NCI-H1417 treated with DMSO at 0.1 percent for 48 hours (cell line): ENCODE data around the gene ALDH5A1.
"Not testable (repeated sequence)": the region's sequence is repeated elsewhere in the genome, so short reads cannot be mapped to it uniquely, and the experiment has no call there.

Experiments
- DNase-seq: peaks from one replicate; lab custom pipeline; 2025; lab: John Stamatoyannopoulos, UW

The ALDH5A1 gene

DNA sequence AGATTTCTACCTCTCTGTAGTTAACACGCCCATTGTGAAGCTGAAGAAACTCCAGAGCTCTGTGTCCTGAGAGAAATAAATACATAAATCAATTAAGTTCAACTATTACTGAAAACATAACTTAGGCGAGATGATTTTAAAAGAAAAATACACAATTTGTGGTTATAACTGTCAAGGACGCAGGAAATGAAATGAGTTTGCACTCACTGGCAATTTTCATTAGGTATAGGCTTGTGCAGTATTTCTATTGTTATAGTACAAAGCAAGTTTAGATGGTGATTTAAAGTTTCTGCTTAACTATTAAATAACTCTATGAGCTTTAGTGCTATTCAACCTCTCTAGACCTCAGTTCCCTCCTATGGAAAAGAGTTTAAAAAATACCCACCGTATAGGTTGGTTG is 8.7 kb upstream of the ALDH5A1 start:
- no peak for DNase-seq

DNA sequence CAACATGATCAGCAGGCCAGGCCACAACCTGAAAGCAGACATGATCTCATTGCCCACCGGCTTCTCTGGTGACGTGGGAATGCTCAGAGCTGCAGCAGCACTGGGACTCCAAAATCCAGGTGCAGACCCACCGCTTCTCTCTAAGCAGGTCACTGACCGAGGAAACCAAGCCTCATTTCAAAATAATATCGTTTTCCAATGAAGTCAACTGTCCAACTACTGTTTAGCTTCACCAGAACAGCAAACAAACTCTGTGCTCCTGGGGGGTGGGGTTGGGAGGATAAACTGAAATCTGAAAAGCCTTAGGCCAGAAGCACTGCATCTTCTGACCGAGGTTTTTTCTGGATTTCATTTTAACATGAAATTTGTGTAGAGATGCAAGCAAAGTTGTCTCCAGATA is 5.3 kb upstream of the ALDH5A1 start, which contains the start of gene GPLD1:
Gene GPLD1 (minus strand): TSS at position 109 of the 400 bp plus-strand sequence. CDS start 67 bp downstream, at position 42.
- no peak for DNase-seq

DNA sequence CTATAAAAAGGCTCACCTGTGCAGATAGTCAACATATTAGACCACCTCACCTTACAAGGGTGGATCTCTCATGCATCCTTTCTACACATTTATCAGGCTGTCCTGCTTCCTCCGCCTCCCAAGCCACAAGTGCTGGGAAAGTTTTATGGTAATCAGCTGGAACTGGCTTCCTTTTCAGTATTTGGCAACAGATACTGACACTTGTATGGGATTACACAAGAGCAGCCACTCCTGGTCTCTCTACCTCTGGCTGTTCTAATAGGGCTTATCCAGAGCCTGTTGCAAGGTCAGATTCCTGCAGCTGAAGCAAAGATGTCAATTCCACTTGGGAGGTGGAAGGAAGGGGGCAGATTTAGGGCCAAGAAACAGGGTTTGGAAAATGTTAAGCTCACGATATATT is 4.9 kb upstream of the ALDH5A1 start:
- no peak for DNase-seq

DNA sequence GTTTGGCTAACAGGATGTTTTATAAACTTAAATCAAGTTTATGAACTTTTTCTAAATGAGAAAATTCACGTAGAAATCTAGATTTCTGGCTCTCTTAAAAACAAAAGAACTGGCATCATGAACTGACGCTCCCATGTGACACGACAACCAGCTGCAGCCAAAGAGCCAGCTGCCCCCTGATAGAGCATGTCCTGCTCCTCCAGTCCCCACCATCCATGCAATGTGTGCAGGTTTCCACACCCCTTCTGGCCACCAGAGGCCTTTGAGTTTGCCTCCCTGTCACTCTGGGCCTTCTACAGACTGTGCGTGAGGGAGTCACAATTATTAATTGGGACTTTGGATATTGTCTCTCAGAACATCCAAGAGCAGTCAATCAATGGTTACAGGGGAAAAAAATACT is 3.8 kb upstream of the ALDH5A1 start:
- no peak for DNase-seq

DNA sequence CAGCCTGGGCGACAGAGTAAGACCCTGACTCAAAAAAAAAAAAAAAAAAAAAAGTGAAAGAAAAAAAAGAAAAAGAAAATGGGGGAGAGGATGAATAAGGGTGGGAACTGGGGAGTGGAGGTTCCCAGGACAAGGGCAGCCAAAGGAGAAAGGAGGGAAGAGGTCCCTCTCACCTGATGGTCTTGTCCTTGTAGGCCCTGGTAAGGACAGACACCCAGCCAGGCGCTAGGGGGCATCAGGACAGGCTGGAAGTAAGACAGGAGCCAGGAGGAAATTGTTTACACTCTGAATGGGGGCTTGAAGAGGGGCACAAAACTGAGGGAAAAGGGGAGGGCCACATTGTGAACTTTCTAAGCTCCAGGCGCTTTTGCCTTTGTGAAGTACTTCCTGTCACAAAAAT is 2.3 kb upstream of the ALDH5A1 start:
- DNase-seq: no peak

DNA sequence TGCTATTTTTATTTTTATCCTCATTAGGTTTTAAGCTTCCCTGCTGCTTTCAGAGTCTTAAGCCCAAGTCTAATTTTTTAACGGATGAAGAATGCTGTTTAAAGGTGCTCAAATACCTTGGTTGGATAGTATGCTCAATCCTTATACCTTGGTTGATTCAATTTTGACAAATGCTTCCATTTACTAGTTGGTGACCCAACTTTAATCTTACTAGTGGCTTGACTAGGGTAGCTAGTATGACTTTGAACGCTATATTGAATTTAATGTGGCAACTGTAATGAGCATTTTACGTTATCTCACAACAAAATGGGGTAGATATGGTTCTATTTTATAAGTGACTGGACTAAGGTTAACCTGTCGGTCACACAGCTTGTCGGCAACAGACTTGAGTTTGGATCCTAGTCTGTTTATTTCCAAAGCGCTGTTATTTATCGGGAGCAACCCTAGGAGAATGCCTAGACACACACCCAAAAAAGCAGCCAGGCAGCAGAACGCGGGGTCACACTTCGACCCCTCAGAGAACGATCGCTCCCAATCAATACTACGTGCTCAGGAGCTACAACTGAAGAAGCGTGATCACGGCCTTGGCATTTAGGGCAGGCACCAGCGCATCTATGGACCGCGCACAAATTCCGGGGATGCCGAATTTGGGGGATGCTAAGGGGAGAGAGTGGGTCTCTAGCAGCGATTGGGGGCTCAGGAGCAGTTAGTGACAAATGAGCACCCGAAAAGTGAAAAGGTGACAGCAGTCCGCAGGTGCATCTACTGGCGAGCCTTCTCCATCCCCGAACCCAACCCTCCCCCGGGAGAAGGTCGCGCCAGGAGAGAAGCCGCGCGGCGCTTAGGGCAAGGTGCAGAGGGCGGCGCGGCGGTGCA is 586 bp upstream of the ALDH5A1 start:
- DNase-seq: no peak

DNA sequence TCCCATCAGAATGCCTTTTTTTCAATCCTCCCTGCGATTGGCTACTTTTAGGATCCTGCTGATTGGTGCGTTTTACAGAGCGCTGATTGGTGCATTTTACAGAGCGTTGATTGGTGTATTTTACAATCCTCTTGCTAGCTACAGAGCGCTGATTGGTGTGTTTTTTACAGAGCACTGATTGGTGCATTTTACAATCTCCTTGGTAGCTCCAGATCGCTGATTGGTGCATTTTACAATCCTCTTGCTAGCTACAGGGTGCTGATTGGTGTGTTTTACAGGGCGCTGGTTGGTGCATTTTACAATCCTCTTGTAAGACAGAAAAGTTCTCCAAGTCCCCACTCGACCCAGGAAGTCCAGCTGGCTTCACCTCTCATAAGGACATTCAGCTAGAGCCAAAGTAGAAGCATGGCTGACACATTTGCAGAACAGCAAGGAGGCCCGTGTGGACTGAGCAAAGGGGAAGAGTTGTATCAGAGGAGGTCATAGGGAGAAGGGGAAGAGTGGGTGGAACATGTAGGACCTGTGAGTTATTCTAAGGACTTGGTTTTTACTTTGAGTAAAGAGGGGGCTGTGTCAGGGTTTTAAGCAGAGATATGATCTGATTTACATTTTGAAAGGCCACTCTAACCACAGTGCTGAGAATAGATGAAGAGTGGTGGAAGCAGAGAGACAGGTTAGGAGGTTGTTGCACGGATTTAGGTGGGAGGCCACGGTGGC is 2.6 kb downstream of the ALDH5A1 start:
- DNase-seq: no peak

DNA sequence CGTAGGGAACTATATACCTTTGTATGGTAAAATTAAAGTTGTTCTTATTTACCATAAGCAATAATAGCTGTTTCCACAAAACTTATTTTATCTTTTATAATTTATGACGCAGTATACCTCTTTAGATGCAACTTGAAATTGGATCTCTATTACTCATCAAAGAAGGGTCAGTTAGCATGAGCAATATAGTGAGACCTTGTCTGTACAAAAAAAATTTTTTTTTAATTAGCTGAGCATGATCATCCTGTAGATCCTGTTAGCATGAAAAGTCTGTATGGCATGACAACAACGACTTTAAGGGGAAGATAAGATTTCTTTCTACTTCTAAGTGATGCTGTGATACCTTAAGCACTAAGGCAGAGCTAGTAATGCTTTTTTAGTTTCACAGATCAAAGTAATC is 5.9 kb downstream of the ALDH5A1 start:
- no peak for DNase-seq

DNA sequence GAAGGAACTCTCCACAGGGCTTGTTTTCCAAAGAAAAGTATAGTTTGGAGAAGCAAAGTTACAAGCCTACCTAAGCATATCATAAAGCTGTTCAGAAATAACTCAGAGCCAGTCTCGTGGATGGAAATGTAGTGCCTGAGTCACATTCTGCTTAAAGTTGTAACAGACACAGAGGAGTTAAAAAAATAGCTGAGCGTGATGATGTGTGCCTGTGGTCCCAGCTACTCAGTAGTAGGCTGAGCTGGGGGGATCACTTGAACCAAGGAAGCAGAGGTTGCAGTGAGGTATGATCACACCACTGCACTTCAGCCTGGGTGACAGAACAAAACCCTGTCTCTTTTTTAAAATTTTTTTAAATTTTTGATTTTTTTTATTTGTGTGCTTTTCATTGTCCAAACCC is 6.6 kb downstream of the ALDH5A1 start:
- no peak for DNase-seq

DNA sequence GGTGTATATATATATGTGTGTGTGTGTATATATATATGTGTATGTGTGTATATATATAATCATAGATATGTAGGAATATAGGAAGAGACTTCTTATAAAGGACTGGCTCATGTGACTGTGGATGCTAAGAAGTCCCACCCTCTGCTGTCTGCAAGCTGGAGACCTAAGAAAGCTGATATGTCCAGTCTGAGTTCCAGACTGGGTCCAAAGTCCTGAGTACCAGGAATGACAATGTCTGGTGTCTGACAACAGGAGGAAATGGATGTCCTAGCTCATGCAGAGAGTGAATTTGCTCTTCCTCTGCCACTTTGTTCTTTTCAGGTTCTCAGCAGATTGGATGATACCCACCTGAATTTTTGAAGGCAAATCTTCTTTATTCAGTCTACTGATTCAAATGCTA is 7.1 kb downstream of the ALDH5A1 start:
- no peak for DNase-seq

DNA sequence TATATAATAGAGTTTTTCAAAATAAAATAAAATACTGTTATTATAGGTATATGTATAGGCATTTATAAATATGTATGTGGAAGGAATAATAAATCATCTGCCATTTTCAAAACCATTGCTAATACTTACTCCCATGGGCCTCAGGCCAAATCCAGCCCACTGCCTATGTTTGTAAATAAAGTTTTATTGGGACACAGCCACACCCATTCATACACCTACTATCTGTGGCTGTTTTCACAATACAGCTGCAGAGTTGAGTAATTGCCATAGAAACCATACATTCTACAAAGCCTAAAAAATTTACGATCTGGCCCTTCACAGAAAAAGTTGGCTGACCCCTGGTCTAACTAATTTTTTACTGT is 9.5 kb downstream of the ALDH5A1 start:
- no peak for DNase-seq

DNA sequence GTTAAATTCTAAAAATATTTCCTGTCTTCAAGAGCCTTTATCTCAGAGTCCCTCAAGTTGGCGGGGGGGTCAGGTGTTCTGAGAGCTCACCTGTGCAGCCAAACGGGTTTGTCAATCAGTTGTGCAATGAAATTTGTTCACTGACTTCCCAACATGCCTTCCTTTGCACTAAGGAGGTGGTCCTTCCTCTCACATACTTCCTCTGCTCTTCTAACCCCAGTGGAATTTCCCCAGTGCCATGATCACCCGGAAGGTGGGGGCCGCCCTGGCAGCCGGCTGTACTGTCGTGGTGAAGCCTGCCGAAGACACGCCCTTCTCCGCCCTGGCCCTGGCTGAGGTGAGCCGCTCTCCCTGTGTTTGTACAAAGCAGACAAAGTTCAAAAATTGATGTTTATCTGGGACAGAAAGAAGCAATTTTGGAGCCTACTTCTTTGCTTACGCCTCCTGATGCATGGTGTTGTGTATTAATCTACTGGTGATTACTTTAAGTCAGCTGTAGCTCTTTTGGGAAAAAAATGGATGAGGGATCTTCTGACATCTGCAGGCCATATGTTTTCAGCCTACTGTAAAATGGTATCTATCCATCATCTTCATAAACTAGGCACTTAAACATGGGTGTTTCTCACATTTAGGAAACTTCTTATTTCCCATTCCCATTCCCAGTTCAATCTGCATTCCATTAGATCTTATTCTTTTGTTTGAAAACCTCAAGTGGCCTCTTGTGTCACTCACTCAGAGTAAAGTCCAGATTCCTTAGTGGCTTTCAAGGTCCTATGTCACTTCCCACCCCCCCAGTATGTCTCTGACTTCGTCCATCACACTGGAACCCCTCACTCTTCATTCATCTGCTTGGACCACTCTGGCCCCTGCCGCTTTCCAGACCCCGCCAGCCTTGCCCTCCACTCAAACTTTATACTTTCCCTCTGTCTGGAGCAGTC is 10.1 kb downstream of the ALDH5A1 start:
- no peak for DNase-seq

DNA sequence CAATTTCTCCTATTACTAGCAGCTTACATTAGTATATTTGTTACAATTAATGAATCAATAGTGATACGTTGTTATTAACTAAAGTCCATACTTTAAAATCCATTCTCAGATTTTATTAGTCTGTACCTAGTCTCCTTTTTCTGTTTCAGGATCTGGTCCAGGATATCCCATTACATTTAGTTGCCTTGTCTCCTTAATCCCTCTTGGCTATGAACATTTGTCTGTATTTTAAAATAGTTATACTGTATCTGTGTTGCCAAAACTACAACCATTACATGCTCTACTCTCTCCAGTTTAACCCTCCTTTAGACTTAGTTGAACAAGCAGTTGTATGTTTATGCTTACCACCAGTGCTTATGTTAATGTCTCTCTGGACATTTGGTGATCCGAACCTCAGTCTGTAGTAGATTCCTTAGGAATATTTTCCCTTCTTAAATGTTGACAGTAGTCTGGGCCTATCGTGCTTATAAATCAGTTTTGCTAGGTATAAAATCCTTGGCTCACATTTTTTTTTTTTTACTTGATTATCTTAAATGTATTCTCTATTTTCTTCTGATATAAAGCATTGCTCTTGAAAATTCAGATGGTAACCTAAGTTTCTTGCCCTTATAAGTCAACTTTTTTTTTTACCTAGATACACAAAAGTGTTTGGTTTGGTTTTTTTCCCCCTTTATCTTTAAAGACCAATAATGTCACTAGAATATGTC is 12.2 kb downstream of the ALDH5A1 start:
- DNase-seq: no peak

DNA sequence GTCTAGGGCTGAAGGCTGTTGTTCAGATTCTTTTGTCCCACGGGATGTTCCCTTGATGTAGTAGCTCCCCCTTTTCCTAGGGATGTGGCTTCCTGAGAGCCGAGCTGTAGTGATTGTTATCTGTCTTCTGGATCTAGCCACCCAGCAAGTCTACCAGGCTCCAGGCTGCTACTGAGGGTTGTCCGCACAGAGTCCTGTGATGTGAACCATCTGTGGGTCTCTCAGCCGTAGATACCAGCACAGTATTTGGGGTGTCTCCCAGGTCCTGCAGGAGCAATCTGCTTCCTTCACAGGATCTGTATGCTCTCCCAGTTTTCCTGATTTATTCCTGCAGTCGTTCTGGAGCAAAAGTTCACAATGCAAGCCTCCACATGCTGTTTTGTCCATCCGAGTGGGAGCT is 17.2 kb downstream of the ALDH5A1 start:
- not testable (repeated sequence) for DNase-seq

DNA sequence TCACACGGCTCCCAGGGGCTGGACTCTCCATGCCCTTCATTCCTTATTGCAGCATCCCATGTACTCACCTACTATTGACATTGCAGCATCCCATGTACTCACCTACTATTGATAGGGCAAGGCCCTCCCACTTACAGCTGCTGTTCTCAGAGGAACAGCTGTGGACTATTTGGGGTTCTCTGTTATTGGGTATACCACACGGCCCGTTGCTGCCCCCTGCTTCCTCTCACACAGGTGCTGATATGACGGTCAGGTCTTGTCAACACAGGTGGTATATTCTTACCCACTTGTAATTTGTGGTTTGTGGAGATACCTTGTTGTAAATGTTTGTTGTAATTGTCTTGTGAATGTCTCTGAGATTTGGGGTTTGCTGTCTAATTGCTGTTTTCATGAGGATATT is 18.8 kb downstream of the ALDH5A1 start:
- no peak for DNase-seq

DNA sequence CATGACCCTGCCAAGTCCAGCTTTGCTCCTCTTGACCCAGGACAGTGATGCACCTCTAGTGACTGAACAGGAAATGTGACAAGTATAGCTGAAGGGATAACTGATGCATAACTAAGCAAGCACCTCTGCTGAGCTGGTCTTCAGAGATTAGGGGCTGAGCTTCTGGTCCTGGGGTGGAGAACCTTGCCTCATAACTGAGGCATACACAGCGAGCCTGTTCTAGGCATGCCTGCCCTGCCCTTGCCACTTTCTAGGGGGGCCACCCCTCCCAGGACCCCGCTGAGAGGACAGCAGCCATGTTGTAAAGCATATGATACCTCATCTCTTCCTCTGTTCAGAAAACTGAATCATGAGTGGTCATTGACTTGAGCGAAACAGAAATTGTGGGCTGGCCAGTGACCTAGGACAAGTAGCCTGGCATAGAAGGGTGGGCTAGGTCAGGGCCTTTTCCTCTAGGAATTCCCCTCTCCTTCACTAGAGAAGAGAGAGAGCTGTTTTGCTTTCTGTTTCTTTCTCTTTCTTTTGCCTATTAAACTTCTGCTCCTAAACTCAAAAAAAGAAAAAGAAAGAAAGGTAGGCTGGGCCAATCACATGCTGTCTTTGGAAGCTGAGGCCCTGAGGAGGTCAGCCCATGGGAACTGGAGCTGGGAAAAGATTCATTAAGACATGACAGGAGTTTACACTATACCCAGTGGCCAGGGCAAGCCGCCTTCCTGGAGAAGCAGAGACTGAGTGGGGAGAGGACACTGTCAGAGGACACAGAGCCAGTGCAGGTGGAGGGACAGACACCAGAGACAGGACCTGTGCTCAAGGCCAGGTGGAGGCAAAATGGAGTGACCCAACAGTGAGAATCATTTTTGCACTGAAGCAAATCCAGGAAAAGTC is 23.1 kb downstream of the ALDH5A1 start:
- DNase-seq: no peak

DNA sequence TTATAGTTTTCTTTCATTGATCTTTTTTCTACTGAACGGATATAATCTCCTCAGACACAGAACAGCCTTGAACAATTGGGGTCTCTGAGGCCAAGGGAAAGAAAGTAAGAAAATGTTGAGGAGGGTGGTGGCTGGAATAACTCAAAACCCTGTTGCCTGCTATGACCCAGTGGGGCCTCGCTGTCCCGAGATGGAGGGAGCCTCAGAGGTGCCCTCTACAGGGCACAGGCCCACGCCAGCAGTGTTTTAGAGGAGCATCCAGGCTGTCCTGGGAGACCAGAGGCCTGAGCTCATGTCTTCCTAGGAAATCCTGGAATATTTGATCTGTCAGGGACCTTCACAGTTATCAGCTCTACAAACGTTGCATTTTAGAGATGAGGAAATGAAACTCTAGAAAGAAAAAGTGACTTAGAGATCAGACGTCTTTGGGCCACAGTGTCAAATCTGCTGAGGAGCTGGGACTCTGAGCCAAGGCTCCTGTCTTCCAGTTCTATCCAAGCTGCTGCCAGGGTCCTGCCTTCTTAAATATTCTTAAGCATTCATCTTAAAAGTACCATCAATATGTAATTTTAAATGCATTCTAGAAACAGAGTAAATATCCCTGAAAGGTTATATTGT is 26.3 kb downstream of the ALDH5A1 start:
- DNase-seq: no peak

DNA sequence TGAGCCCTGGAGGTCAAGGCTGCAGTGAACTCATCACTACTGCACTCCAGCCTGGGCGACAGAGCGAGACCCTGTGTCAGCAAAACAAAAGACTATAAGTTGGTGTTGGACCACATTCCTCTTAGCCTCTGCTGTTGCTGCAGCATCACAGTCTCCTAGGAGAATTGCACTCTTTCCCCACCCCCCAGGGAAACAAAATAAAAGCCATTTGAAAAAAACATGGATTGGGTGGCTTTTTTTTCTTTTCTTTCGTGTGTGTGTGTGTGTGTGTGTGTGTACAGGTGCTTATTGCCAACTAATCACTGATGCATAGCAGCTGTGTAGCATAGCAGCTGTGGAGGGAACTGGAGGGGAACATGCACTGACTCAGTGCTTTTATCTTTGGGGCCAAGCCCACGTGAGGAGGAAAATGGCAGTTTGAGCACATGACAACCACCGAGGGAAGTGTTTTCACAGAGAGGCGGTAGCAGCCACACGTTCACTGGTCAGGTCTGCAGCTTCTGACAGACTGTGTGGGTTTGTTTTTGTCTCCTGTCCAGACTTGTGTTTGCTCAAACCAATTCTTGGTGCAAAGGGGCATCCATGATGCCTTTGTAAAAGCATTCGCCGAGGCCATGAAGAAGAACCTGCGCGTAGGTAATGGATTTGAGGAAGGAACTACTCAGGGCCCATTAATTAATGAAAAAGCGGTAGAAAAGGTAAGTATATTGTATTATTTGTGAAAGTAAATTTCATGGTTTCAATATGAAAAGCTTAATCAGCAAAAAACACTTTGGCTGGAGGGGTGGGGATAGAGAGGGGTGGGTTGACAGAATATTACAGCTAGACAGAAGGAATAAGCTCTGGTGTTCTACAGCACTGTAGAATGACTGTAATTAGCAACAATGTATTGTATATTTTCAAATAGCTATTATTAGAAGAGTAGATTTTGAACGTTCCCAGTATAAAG is 27.7 kb downstream of the ALDH5A1 start:
- peak; percentile 22 for DNase-seq

DNA sequence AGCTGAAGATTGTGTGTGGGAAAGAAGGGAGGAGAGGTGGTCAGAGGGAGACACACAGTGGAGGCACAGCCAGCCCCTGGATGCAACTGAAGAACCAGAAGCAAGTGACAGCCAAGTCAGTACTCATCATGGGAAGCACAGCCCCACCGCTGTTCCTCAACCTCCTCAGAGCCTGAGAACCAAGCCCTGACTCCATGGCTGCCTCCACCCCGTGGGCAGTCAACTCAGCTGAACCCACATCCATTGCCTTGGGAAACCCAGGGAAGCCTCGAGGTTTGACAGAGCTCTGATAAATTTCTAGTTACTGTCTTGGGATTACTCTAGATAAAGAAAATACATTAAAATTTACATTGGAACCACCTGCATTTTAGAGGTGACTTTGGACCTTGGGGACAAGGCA is 29.6 kb downstream of the ALDH5A1 start:
- DNase-seq: no peak
